GM21423 (cell line): ENCODE data around the gene SMAD1.
A peak's percentile ranks its signal among the peaks of the same experiment; 100 is the strongest.
"Not testable (repeated sequence)": the region's sequence is repeated elsewhere in the genome, so short reads cannot be mapped to it uniquely, and the experiment has no call there.

Source experiments
- ATAC-seq: cut with Tn5 transposase; IDR thresholded peaks from one replicate; pipeline ENCODE4 v1.9.1; 2021; ENCODE audit warnings: mild to moderate bottlenecking, moderate library complexity; ENCODE audit not compliant: unreplicated experiment

The SMAD1 gene

DNA sequence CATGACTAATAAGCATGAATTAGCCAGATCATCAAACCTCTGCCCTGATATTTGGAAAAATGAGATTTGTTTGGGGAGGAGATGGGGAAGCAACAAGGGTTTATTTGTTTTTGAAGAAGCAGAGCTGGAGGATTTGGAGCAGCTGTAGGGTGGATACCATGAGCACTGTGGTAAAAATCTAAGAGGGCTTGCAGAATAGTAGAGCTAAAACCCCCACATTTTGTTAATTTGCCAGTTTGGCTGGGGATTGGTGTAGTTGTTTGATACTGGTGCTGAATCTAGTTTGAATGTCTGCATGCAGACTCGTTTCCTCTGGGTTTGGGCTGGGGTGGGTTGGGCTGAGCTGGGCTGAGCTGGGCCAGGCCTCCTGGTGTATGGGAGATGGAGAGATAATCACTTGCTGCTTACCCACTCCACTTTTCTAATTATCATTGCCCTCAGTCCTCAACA is 43.7 kb downstream of the SMAD1 start:
- ATAC-seq = no peak

- no peak for ATAC-seq
Observed at GRCh38 chr4:145527773-145528172, 46.1 kb downstream of the SMAD1 start.

DNA sequence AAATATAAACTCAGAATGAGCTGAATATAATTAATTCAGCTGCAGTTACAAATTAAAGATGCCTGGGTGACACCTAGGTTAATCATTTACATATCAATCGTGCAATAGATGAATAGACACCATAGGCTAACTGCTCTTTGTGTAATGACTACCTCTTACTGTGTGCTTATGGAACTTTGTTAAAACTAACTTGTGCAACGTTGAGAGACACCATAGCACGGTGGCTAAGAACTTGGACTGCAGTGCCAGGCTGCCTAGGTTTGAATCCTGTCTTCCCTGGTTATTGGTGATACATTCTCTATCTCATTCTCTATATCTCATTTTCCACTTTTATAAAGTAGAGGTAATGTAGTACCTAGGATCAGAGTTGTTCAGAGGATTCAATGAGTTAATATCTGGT is 46.9 kb downstream of the SMAD1 start:
- no peak for ATAC-seq

- no peak for ATAC-seq
Observed at GRCh38 chr4:145530189-145530588, 48.5 kb downstream of the SMAD1 start.

DNA sequence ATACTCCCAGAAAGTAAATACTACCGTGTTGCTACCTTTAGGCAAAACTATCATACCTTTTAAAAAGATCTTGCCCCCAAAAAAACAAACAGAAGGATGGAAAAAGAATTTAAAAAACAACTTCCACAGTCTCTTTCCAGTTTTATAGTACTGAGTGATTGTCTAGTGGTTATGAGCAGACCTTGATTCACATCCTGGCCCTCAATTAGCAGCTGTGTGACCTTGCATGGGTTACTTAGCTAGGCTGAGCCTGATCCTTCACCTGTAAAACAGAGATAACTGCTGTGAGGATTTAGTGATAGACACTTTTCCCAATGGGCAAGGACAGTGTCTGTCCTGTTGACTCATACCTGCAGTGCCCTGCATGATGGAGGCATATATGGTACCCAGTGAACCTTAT is 49.0 kb downstream of the SMAD1 start:
- no peak for ATAC-seq

- no peak for ATAC-seq
Observed at GRCh38 chr4:145531223-145531622, 49.6 kb downstream of the SMAD1 start.

DNA sequence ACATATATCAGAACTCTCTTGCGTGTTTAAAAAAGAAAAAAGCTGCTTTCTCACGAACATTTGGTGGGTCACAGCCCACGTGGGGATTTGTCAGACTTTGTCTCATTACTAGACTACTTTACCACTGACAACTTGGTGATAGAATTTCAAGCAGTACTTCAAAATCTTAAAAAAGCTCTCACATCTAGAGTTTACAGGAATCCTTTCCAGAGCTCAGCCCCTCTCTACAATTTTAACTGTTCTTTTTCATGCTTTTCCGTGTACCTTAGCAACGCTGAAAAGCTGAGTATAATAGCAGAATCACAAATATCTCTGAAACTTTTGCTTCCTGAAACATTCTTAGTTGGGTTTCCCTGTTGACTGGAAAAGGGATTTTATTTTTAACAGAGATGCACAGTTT is 50.2 kb downstream of the SMAD1 start:
- no peak for ATAC-seq

- ATAC-seq = no peak
Observed at GRCh38 chr4:145533001-145533400, 51.3 kb downstream of the SMAD1 start.

DNA sequence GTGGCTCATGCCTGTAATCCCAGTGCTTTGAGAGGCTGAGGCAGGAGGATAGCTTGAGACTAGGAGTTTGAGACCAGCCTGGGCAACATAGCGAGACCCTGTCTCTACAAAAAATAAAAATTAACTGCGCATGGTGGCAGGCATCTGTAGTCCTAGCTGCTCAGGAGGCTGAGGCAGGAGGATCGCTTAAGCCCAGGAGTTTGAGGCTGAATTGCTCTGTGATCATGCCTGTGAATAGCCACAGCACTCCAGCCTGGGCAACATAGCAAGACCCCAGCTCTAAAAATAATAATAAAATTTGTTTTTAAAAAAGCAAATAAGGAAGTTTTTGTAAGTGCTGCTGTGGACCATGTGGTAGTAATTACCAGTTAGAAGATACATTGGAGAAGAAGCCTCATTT is 51.8 kb downstream of the SMAD1 start:
- ATAC-seq = not testable (repeated sequence)

DNA sequence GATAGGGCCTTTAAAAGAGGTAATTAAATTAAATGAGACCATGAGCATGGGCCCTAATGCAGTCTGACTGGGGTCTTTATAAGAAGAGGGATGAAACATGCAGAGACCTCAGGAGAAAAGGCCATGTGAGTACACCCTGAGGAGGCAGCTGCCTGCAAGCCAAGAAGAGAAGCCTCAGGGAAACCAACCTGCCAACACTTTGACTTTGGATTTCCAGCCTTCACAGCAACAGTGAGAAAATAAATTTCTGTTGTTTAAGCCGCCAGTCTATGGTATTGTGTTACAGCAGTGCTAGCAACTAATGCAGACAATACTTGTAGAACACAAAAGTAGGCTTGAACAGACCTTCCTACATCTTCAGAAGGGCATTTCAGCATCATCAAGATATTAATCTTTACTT is 52.3 kb downstream of the SMAD1 start:
- ATAC-seq = no peak

DNA sequence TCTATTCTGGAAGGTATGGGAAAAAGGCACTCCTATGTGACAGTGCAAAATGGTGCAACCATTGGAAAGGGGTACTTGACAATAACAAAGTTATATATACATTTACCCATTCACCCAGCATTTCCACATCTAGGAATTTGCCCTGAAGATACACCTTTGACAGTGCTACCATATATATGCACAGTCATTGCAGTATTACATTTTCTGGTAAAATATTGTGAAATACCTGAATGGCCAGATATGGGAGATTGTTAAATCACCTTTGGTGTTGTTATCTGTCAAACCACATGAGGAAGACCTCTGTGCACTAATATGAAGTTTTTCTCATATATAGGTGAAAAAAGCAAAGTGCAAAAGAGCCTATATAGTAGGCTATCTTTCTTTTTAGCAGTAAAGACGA is 53.5 kb downstream of the SMAD1 start:
- no peak for ATAC-seq

GRCh38 chr4:145536044-145536443 is 54.4 kb downstream of the SMAD1 start:
- ATAC-seq = no peak

- ATAC-seq = no peak
Observed at GRCh38 chr4:145538596-145538995, 56.9 kb downstream of the SMAD1 start.

- ATAC-seq = no peak
Observed at GRCh38 chr4:145539671-145540070, 58.0 kb downstream of the SMAD1 start.

DNA sequence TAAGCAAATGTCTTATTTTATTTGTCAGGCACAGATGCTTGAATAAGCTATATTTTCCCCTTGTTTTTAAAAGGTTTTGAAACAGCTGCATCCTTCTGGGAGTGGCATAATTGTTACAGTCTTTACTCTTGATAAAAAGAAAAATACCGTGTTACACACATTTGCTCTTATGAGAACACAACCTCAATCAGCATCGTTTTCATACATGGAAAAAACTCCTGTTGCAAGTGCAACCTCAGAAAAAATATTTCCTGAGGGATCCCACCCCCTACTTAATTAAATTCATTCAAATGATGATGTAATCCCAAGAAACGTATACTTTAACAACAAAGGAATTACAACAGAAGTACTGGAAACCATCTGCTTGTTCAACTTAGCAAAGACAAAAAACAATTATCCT is 58.6 kb downstream of the SMAD1 start:
- ATAC-seq = no peak

GRCh38 chr4:145541346-145541745 is 59.7 kb downstream of the SMAD1 start:
- ATAC-seq = no peak

DNA sequence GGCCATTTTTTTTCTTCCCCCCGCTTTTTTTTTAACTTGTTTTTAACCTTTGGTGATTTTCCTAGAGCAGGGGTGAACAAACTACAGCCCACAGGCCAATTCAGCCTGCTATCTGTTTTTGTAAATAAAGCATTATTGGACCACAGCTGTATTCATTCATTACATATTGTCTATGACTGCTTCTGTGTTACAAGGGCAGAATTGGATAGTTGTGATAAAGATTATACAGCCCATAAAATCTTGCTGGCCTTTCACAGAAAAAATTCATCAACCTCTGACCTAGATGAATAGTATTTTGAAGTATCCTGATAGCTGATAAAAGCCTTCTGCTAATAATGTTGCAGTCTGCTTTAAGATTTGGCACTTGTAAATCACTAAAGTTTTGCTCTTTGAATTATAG is 63.4 kb downstream of the SMAD1 start:
- ATAC-seq = no peak

DNA sequence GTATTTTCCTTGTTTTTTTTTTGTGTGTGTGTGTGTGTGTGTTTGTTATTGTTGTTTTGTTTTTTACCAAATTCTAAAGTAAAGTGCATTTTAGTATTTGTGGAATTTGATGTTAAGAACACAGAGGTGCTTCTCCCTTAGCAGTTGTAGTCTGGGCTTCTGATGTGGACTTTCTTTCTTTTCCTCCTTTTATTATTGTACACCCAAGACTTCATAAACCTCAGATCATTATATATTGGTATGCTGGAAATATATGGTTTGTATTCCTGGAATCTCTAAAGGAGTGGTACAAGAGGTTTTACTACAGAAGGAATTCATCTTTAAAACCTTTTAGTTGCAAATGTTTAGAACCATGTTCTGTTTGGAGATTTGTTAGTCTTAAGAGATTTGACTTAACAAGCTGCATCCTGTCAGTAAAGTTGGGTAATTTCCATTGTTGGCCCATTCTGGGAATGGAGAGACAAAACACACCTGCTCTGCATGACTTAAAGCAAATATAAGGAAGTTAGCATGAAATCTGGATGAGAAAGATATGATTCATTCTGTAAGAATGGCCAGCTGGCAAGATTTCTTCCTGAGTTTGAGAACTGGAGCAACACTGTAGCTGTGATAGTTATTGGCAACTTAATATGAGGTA is 64.0 kb downstream of the SMAD1 start:
- no peak for ATAC-seq

GRCh38 chr4:145546175-145546915 is 64.7 kb downstream of the SMAD1 start:
- no peak for ATAC-seq

- no peak for ATAC-seq
Observed at GRCh38 chr4:145551660-145552059, 70.0 kb downstream of the SMAD1 start.

GRCh38 chr4:145552181-145552822 is 70.6 kb downstream of the SMAD1 start:
- peak; percentile 85 for ATAC-seq

DNA sequence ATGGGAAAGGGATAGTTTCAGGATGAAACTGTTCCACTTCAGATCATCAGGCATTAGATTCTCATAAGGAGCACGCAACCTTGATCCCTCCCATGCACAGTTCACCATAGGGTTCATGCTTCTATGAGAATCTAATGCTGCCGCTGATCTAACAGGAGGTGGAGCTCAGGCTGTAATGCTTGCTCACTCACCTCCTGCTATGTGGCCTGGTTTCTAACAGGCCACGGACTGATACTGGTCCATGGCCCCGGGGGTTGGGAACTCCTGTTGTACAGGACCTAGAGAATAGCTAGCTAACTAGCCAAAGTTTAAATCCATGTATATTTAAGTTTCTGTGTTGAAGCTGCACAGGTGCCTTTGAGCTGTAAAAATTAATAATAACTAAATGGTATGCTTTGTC is 71.7 kb downstream of the SMAD1 start:
- no peak for ATAC-seq
